Uterus (tissue), 4 donors: Measurements from ENCODE around the gene ATAD1. TPM values are rescaled to one million over a fixed set of nuclear protein-coding genes. Genes with fewer than 3 reads are reported as not detected.

Experiments used
- DNase-seq, 2 donors: peaks; one replicate each; pipeline ENCODE4 v3.0.0-alpha.2; 2019 to 2020
- H3K27ac ChIP-seq, 2 donors: fragments of 200-600 bp; sonication (generic); 1 replicate in 1 of 2; 2 replicates in 1 of 2; pipeline ENCODE4 v1.5.1; 2016 to 2018
- H3K27me3 ChIP-seq, 2 donors: fragments of 200-600 bp; sonication (generic); one replicate each; pipeline ENCODE4 v1.5.1; 2018 to 2019; ENCODE audit warnings: control low read depth in 1 of 2
- H3K36me3 ChIP-seq, 2 donors: fragments of 200-600 bp; sonication (generic); one replicate each; pipeline ENCODE4 v1.5.1; 2019; ENCODE audit warnings: control low read depth in 1 of 2
- H3K4me1 ChIP-seq, 2 donors: fragments of 200-600 bp; sonication (generic); one replicate each; pipeline ENCODE4 v1.5.1; 2018 to 2019; ENCODE audit warnings: control low read depth in 1 of 2
- H3K4me3 ChIP-seq, 2 donors: fragments of 200-600 bp; sonication (generic); 1 replicate in 1 of 2; 2 replicates in 1 of 2; pipeline ENCODE4 v1.5.1; 2018 to 2019; ENCODE audit warnings: mild to moderate bottlenecking in 1 of 2
- H3K9me3 ChIP-seq, 2 donors: fragments of 200-600 bp; sonication (generic); one replicate each; pipeline ENCODE4 v1.5.1; 2019; ENCODE audit warnings: control low read depth in 1 of 2
- CTCF ChIP-seq, 4 experiments: fragments of 200-600 bp in 2 of 4; fragments of 450-650 bp in 2 of 4; sonication (generic) in 2 of 4; IDR thresholded peaks; one replicate each; pipeline ENCODE4 v1.5.1; 2016 to 2019; ENCODE audit warnings: antibody characterized with exemption in 4 of 4, mild to moderate bottlenecking in 2 of 4, moderate library complexity in 1 of 4
- POLR2A ChIP-seq, 2 donors: fragments of 450-650 bp; IDR thresholded peaks; one replicate each; pipeline ENCODE4 v1.6.1; 2016; ENCODE audit warnings: antibody characterized with exemption in 2 of 2, mild to moderate bottlenecking in 1 of 2, moderate library complexity in 1 of 2
- intact Hi-C: fragments of 100-400 bp; cut with DNase I; formaldehyde crosslinking; loops from one replicate; pipeline ENCODE4 v1.15.1; 2023; ENCODE audit warnings: low total_unique reads
- total RNA-seq, 4 donors: library from RNA; depleted of rRNA in 3 of 4; stranded (reverse); fragments of >200 nt in 3 of 4; gene quantifications; one replicate each; pipeline versions ENCODE4 v1.1.0 to v1.2.4, GENCODE V29; 2014 to 2023
- donor health status: DM: yes; HTN: yes; CAD: no.

The ATAD1 gene
- 10 to 100 TPM; 13.8 to 69.9 (median 31.5) TPM for total RNA-seq

GRCh38 chr10:87817609-87818504 is at the start of gene ATAD1:
Gene ATAD1 (minus strand): TSS chr10:87818226. CDS start chr10:87814599, 3,627 bp downstream.
- intact Hi-C loops, result no loop called here
- H3K4me3 ChIP-seq, result peak within 1 kb of the TSS; percentile 80 to 90
- peak within 1 kb of the TSS; percentile 77 to 79 for H3K27ac ChIP-seq
- no peaks in the 10 kb centered on the region for H3K4me1 ChIP-seq
- TF ChIP-seq POLR2A (IDR thresholded peaks at IDR 0.05) (peak; percentile 19 to 52), CTCF (IDR thresholded peaks at IDR 0.05) (peak in 3 of 4 experiments; percentile 11 to 25 (median 21))
- no peaks in the 10 kb centered on the region for H3K36me3 ChIP-seq
- no peaks in the 10 kb centered on the region for H3K27me3 ChIP-seq
- H3K9me3 ChIP-seq, result no peaks in the 10 kb centered on the region
- peak; percentile 60 to 81 for DNase-seq

GRCh38 chr10:87867453-87867852 is 49.4 kb upstream of the ATAD1 start:
- no peak for DNase-seq
- TF ChIP-seq POLR2A (IDR thresholded peaks at IDR 0.05) (no peak), CTCF (IDR thresholded peaks at IDR 0.05) (no peak)

GRCh38 chr10:87866412-87866974 is 48.5 kb upstream of the ATAD1 start:
- TF ChIP-seq CTCF (IDR thresholded peaks at IDR 0.05), result no peak
- no peak for TF ChIP-seq POLR2A (IDR thresholded peaks at IDR 0.05)
- Histone ChIP-seq H3K27ac (peak overlapping the region; percentile 98 to 100), H3K4me1 (no peaks in the 10 kb centered on the region), H3K27me3 (no peaks in the 10 kb centered on the region), H3K36me3 (no peaks in the 10 kb centered on the region), H3K4me3 (peak overlapping the region; percentile 81 to 96), H3K9me3 (no peaks in the 10 kb centered on the region)
- intact Hi-C loops, result no loop called here
- DNase-seq, result no peak

More at GRCh38 chr10:87867453-87867852, 49.4 kb upstream of the ATAD1 start:
- intact Hi-C loops, result no loop called here
- H3K27ac ChIP-seq, result peak overlapping the region; percentile 98 to 100
- no peaks in the 10 kb centered on the region for H3K27me3 ChIP-seq
- peak overlapping the region; percentile 81 to 96 for H3K4me3 ChIP-seq
- peaks cover 0 to 3% of the 10 kb centered on the region in 2 donors for H3K4me1 ChIP-seq
- H3K36me3 ChIP-seq, result no peaks in the 10 kb centered on the region
- H3K9me3 ChIP-seq, result no peaks in the 10 kb centered on the region

- intact Hi-C loops, result no loop called here
- H3K36me3 ChIP-seq, result no peaks in the 10 kb centered on the region
- TF ChIP-seq POLR2A (IDR thresholded peaks at IDR 0.05), result no peak
- no peak for TF ChIP-seq CTCF (IDR thresholded peaks at IDR 0.05)
- H3K9me3 ChIP-seq, result no peaks in the 10 kb centered on the region
- peak overlapping the region; percentile 98 to 100 for H3K27ac ChIP-seq
- peak overlapping the region; percentile 81 to 96 for H3K4me3 ChIP-seq
- DNase-seq, result no peak
- H3K4me1 ChIP-seq, result no peaks in the 10 kb centered on the region
- H3K27me3 ChIP-seq, result no peaks in the 10 kb centered on the region
Observed at GRCh38 chr10:87865241-87865881, 47.3 kb upstream of the ATAD1 start.
